ENCODE data around the gene FYN.

DNA sequence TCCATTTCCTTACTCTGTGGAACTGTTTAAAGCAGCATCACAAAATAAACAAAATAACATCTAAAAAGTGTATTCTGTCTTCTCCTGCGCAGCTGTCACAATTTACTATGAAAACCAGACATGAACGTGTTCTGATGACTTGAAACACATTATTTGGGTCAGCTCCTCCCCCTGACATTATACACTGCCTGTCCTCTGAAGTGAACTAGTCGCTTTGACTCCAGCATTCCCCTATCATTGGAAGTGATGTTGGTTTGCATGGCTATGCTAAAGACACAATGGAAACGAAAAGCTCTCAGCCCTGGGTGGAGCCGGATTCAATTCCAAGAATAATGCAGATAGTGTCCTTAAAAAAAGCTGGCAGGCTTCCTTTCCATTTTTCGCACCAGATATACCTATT lies 125.9 kb downstream of the FYN start:
- TF ChIP-seq CTCF (IDR thresholded peaks at IDR 0.05; ENCODE audit: control extremely low read depth in 1 of 3, insufficient read depth in 1 of 3, low read depth in 1 of 3, low read length in 3 of 3) (no peak), PHF8 (conservative IDR thresholded peaks at IDR 0.05; ENCODE audit: low read depth, low read length) (no peak), ZNF274 (IDR thresholded peaks at IDR 0.05; ENCODE audit: borderline replicate concordance, extremely low read depth, low read length) (no peak)
- TF ChIP-seq, protein P1, sequence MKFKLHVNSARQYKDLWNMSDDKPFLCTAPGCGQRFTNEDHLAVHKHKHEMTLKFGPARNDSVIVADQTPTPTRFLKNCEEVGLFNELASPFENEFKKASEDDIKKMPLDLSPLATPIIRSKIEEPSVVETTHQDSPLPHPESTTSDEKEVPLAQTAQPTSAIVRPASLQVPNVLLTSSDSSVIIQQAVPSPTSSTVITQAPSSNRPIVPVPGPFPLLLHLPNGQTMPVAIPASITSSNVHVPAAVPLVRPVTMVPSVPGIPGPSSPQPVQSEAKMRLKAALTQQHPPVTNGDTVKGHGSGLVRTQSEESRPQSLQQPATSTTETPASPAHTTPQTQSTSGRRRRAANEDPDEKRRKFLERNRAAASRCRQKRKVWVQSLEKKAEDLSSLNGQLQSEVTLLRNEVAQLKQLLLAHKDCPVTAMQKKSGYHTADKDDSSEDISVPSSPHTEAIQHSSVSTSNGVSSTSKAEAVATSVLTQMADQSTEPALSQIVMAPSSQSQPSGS (IDR thresholded peaks at IDR 0.05; ENCODE audit: low read length): no peak
